ENCODE results near the gene DNAJC15. TPM values are rescaled to one million over a fixed set of nuclear protein-coding genes. Genes with fewer than 3 reads are reported as not detected.
"Not testable (repeated sequence)": the region's sequence is repeated elsewhere in the genome, so short reads cannot be mapped to it uniquely, and the experiment has no call there.

DNAJC15 gene
- total and polyA plus RNA-seq, 2 donors (not counting 3 experiments of a cell fraction or from before 2014, with no cell fraction given): 21.8 to 40.8 TPM

GRCh38 chr13:43059779-43060178 is 36.4 kb downstream of the DNAJC15 start:
- H2AFZ ChIP-seq (ENCODE audit: low read depth, low read length); H3K27me3 ChIP-seq (ENCODE audit: control insufficient read depth in 2 of 2, insufficient read depth in 2 of 2, low read length in 2 of 2); H3K9me3 ChIP-seq (replicated peaks; ENCODE audit: control insufficient read depth, insufficient read depth, low read length); POLR2A ChIA-PET; DNase-seq (ENCODE audit: low read depth, low spot score); H3K9ac ChIP-seq (replicated peaks; ENCODE audit: extremely low read depth, insufficient read depth, low read length); H3K27ac ChIP-seq (ENCODE audit: insufficient read depth, low read depth, low read length); dilution Hi-C loops (cut with MboI; ENCODE audit: extremely low pct_ligation_motif_present, low sequenced_read_pairs); H3K4me3 ChIP-seq (replicated peaks in 1 of 3; ENCODE audit: insufficient read depth in 1 of 3, low read depth in 1 of 3, low read length in 3 of 3); intact Hi-C loops (cut with micrococcal nuclease); BruUV-seq (replicated peaks); H3K36me3 ChIP-seq (ENCODE audit: control insufficient read depth in 2 of 2, extremely low read depth in 1 of 2, insufficient read depth in 2 of 2, low read length in 2 of 2); H4K20me1 ChIP-seq (replicated peaks; ENCODE audit: control insufficient read depth, extremely low read depth, insufficient read depth, low read length); H3K9me1 ChIP-seq (replicated peaks; ENCODE audit: control insufficient read depth, extremely low read depth, insufficient read depth, low read length); FAIRE-seq; H3K4me2 ChIP-seq (ENCODE audit: insufficient read depth, low read length): not testable (repeated sequence)
- H3K4me1 ChIP-seq (ENCODE audit: control insufficient read depth, extremely low read depth, insufficient read depth, low read length): peaks cover 20% of the 10 kb centered on the region
- H3K79me2 ChIP-seq (ENCODE audit: control insufficient read depth, insufficient read depth, low read length): peaks cover 45% of the 10 kb centered on the region
- CTCF ChIA-PET: interaction anchor here (2.0 kb wide), 1 partner anchor 36 kb away, joined by 6 read pairs; the partner anchor contains the start of gene DNAJC15

- H3K9me3 ChIP-seq (replicated peaks; ENCODE audit: control insufficient read depth, insufficient read depth, low read length); H3K9ac ChIP-seq (replicated peaks; ENCODE audit: extremely low read depth, insufficient read depth, low read length); FAIRE-seq; H3K36me3 ChIP-seq (ENCODE audit: control insufficient read depth in 2 of 2, extremely low read depth in 1 of 2, insufficient read depth in 2 of 2, low read length in 2 of 2); H3K9me1 ChIP-seq (replicated peaks; ENCODE audit: control insufficient read depth, extremely low read depth, insufficient read depth, low read length); H3K27ac ChIP-seq (ENCODE audit: insufficient read depth, low read depth, low read length); H4K20me1 ChIP-seq (replicated peaks; ENCODE audit: control insufficient read depth, extremely low read depth, insufficient read depth, low read length); dilution Hi-C loops (cut with MboI; ENCODE audit: extremely low pct_ligation_motif_present, low sequenced_read_pairs); H3K4me2 ChIP-seq (ENCODE audit: insufficient read depth, low read length); intact Hi-C loops (cut with micrococcal nuclease); H3K4me3 ChIP-seq (replicated peaks in 1 of 3; ENCODE audit: insufficient read depth in 1 of 3, low read depth in 1 of 3, low read length in 3 of 3); BruUV-seq (replicated peaks); H2AFZ ChIP-seq (ENCODE audit: low read depth, low read length); H3K27me3 ChIP-seq (ENCODE audit: control insufficient read depth in 2 of 2, insufficient read depth in 2 of 2, low read length in 2 of 2); CTCF ChIA-PET; POLR2A ChIA-PET; DNase-seq (ENCODE audit: low read depth, low spot score): not testable (repeated sequence)
- Histone ChIP-seq H3K4me1 (ENCODE audit: control insufficient read depth, extremely low read depth, insufficient read depth, low read length) (peaks cover 16% of the 10 kb centered on the region), H3K79me2 (ENCODE audit: control insufficient read depth, insufficient read depth, low read length) (peaks cover 38% of the 10 kb centered on the region)
Observed at GRCh38 chr13:43060806-43061205, 37.4 kb downstream of the DNAJC15 start.
